Measurements from ENCODE around the gene GGA3. TPM values are rescaled to one million over a fixed set of nuclear protein-coding genes. Genes with fewer than 3 reads are reported as not detected.

The GGA3 gene
- total and polyA plus RNA-seq, 2 experiments from 2014 or later, result 22.5 to 54.3 TPM

DNA sequence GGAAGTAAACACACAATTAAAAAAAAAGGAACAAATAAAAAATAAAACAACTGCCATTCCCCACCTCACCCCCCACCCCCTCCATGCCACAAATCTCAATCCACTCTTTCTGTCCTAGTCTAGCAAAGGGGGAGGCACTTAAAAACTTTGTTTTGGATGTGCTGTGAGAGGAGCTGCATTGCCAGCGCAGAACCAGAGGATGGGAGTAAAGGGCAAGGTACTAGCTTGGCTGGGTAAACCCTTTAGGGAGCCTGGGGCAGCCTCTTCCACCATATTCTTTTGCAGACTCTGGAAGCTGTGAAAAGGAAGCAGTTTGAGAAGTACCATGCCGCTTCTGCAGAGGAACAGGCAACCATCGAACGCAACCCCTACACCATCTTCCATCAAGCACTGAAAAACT lies 1.6 kb upstream of the GGA3 start:
- Histone ChIP-seq H3F3A (replicated peaks; ENCODE audit: low read depth) (peaks cover 40% of the 10 kb centered on the region), H4K20me1 (replicated peaks; ENCODE audit: insufficient read depth) (peaks cover 8% of the 10 kb centered on the region), H3K27me3 (ENCODE audit: insufficient read depth) (no peaks in the 10 kb centered on the region), H3K79me2 (replicated peaks; ENCODE audit: insufficient read depth) (peaks cover 59% of the 10 kb centered on the region), H3K4me3 (peak overlapping the region; percentile 98), H3K27ac (ENCODE audit: low read depth) (no peak overlapping the region), H3K4me2 (peak overlapping the region; percentile 94), H3K9me2 (ENCODE audit: insufficient read depth) (no peaks in the 10 kb centered on the region), H3K4me1 (ENCODE audit: insufficient read depth) (peaks cover 13% of the 10 kb centered on the region), H2AFZ (no peak overlapping the region), H3K36me3 (ENCODE audit: insufficient read depth) (peaks cover 19% of the 10 kb centered on the region)
- H3K9me3 Mint-ChIP-seq, result no peaks in the 10 kb centered on the region
- peaks cover 30% of the 10 kb centered on the region for H3K4me1 Mint-ChIP-seq
- H3K27me3 Mint-ChIP-seq (ENCODE audit: insufficient read depth, low read depth, poor library complexity), result peaks cover 3% of the 10 kb centered on the region
- TF ChIP-seq STAT1 (IDR thresholded peaks at IDR 0.05; ENCODE audit: unreplicated experiment) (no peak), CTCF (conservative IDR thresholded peaks at IDR 0.05; ENCODE audit: low read depth in 2 of 2) (peak; percentile 13 to 21; a peak in 1 of 4 replicates)
- peaks cover 51% of the 10 kb centered on the region; the same call in 2 of the 3 replicates for H3K36me3 Mint-ChIP-seq (ENCODE audit: low read depth)
- ATAC-seq (no peak), DNase-seq (ENCODE audit: low spot score) (peak; percentile 37)
- no peak overlapping the region for H3K27ac Mint-ChIP-seq
- H3K4me3 Mint-ChIP-seq, result peak overlapping the region; percentile 91

- H3K27me3 ChIP-seq (ENCODE audit: insufficient read depth), result no peaks in the 10 kb centered on the region
- H3K27me3 Mint-ChIP-seq (ENCODE audit: insufficient read depth, low read depth, poor library complexity), result peaks cover 3% of the 10 kb centered on the region
- peaks cover 23% of the 10 kb centered on the region for H3K4me1 Mint-ChIP-seq
- H3K36me3 Mint-ChIP-seq (ENCODE audit: low read depth), result peaks cover 47% of the 10 kb centered on the region; the same call in 2 of the 3 replicates
- ATAC-seq (peak; percentile 43), DNase-seq (ENCODE audit: low spot score) (peak; percentile 59)
- peaks cover 9% of the 10 kb centered on the region for H3K4me1 ChIP-seq (ENCODE audit: insufficient read depth)
- peaks cover 34% of the 10 kb centered on the region for H3F3A ChIP-seq (replicated peaks; ENCODE audit: low read depth)
- H3K36me3 ChIP-seq (ENCODE audit: insufficient read depth), result peaks cover 19% of the 10 kb centered on the region
- peak overlapping the region; percentile 98 for H3K4me3 ChIP-seq
- H3K4me2 ChIP-seq, result peak overlapping the region; percentile 94
- H3K27ac Mint-ChIP-seq, result peak overlapping the region; percentile 100
- H3K9me2 ChIP-seq (ENCODE audit: insufficient read depth), result no peaks in the 10 kb centered on the region
- H3K27ac ChIP-seq (ENCODE audit: low read depth), result peak overlapping the region; percentile 98
- peak overlapping the region; percentile 91 for H3K4me3 Mint-ChIP-seq
- H4K20me1 ChIP-seq (replicated peaks; ENCODE audit: insufficient read depth), result peaks cover 8% of the 10 kb centered on the region
- H3K9me3 Mint-ChIP-seq, result no peaks in the 10 kb centered on the region
- H2AFZ ChIP-seq, result peak overlapping the region; percentile 87
- peaks cover 68% of the 10 kb centered on the region for H3K79me2 ChIP-seq (replicated peaks; ENCODE audit: insufficient read depth)
- TF ChIP-seq ZNF331 (CRISPR knock-in tag; IDR thresholded peaks at IDR 0.05; ENCODE audit: low read depth) (no peak), CREB1 (CRISPR knock-in tag; IDR thresholded peaks at IDR 0.05; ENCODE audit: low read depth) (no peak), CTCF (conservative IDR thresholded peaks at IDR 0.05; ENCODE audit: low read depth in 2 of 2) (no peak), STAT1 (IDR thresholded peaks at IDR 0.05; ENCODE audit: unreplicated experiment) (no peak), ZNF462 (CRISPR knock-in tag; IDR thresholded peaks at IDR 0.05) (no peak), ZNF114 (CRISPR knock-in tag; IDR thresholded peaks at IDR 0.05) (no peak), EZH2phosphoT487 (IDR thresholded peaks at IDR 0.05; ENCODE audit: unreplicated experiment) (no peak), NANOG (IDR thresholded peaks at IDR 0.05; ENCODE audit: borderline replicate concordance) (no peak), POLR2AphosphoS5 (IDR thresholded peaks at IDR 0.05; ENCODE audit: low read depth) (no peak)
- TF ChIP-seq, protein P1, sequence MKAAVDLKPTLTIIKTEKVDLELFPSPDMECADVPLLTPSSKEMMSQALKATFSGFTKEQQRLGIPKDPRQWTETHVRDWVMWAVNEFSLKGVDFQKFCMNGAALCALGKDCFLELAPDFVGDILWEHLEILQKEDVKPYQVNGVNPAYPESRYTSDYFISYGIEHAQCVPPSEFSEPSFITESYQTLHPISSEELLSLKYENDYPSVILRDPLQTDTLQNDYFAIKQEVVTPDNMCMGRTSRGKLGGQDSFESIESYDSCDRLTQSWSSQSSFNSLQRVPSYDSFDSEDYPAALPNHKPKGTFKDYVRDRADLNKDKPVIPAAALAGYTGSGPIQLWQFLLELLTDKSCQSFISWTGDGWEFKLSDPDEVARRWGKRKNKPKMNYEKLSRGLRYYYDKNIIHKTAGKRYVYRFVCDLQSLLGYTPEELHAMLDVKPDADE (IDR thresholded peaks at IDR 0.05), result no peak
These were observed 753 bp upstream of the GGA3 start for GRCh38 chr17:75262112-75262606.

All from GM23338 (cell line).